PC-9 (cell line): ENCODE measurements around the gene MTPN. TPM values are rescaled to one million over a fixed set of nuclear protein-coding genes. Genes with fewer than 3 reads are reported as not detected.

Source experiments
- BruUV-seq: library from RNA; stranded (reverse); fragments of 400-500 nt; replicated peaks from 2 replicates; lab custom pipeline; 2021; lab: Mats Ljungman, UMichigan
- CTCF ChIA-PET: fragments of 300-600 bp; sonication (Branson Sonifier 250); formaldehyde crosslinking; loops from one replicate; lab custom pipeline; 2022; ENCODE audit warnings: antibody characterized with exemption; lab: Charles Lee
- POLR2A ChIA-PET: fragments of 300-600 bp; sonication (Branson Sonifier 250); formaldehyde crosslinking; loops from one replicate; lab custom pipeline; 2022; ENCODE audit warnings: antibody characterized with exemption; ENCODE audit not compliant: unreplicated experiment; lab: Charles Lee
- DNase-seq, 2 experiments: peaks; one replicate each; pipeline versions ENCODE4 v3.0.0 to v3.0.0-alpha.2; 2015 to 2022; ENCODE audit warnings: mixed read lengths in 1 of 2
- H2AFZ ChIP-seq: fragments of 200-600 bp; sonication (generic); 2 replicates; pipeline ENCODE4 v1.8.1; 2017; ENCODE audit warnings: antibody characterized with exemption
- H3F3A ChIP-seq: fragments of 200-600 bp; sonication (generic); 2 replicates; pipeline ENCODE4 v1.8.1; 2017; ENCODE audit warnings: antibody characterized with exemption, mild to moderate bottlenecking, low read depth; ENCODE audit not compliant: insufficient read depth
- H3K27ac ChIP-seq: fragments of 200-600 bp; sonication (generic); 2 replicates; pipeline ENCODE4 v1.6.1; 2016; ENCODE audit warnings: mixed run types
- H3K27me3 ChIP-seq: fragments of 200-600 bp; sonication (generic); 2 replicates; pipeline ENCODE4 v1.6.1; 2016; ENCODE audit warnings: low read depth, mixed run types; ENCODE audit not compliant: insufficient read depth
- H3K36me3 ChIP-seq: fragments of 200-600 bp; sonication (generic); 2 replicates; pipeline ENCODE4 v1.6.1; 2016; ENCODE audit warnings: low read depth, mixed run types
- H3K4me1 ChIP-seq: fragments of 200-600 bp; sonication (generic); replicated peaks from 2 replicates; pipeline ENCODE4 v1.6.1; 2016; ENCODE audit warnings: mixed run types; ENCODE audit not compliant: insufficient read depth
- H3K4me2 ChIP-seq: fragments of 200-600 bp; sonication (generic); 2 replicates; pipeline ENCODE4 v1.6.1; 2017; ENCODE audit warnings: mixed run types
- H3K4me3 ChIP-seq: fragments of 200-600 bp; sonication (generic); 2 replicates; pipeline ENCODE4 v1.6.1; 2016; ENCODE audit warnings: mixed run types
- H3K79me2 ChIP-seq: fragments of 200-600 bp; sonication (generic); 2 replicates; pipeline ENCODE4 v1.6.1; 2017; ENCODE audit warnings: low read depth, mixed run types
- H3K9me2 ChIP-seq: fragments of 200-600 bp; sonication (generic); 2 replicates; pipeline ENCODE4 v1.8.1; 2017; ENCODE audit warnings: mild to moderate bottlenecking; ENCODE audit not compliant: insufficient read depth
- H3K9me3 ChIP-seq: fragments of 200-600 bp; sonication (generic); 2 replicates; pipeline ENCODE4 v1.8.1; 2016; ENCODE audit warnings: low read depth; ENCODE audit not compliant: insufficient read depth
- H4K20me1 ChIP-seq: fragments of 200-600 bp; sonication (generic); 2 replicates; pipeline ENCODE4 v1.8.1; 2017; ENCODE audit not compliant: insufficient read depth
- CTCF ChIP-seq: fragments of 200-600 bp; sonication (generic); conservative IDR thresholded peaks from 2 replicates; pipeline ENCODE4 v1.6.1; 2017; ENCODE audit warnings: mixed run types, antibody characterized with exemption, mild to moderate bottlenecking, moderate library complexity
- EZH2 ChIP-seq: fragments of 200-600 bp; sonication (generic); IDR thresholded peaks from 2 replicates; pipeline ENCODE4 v1.8.0; 2017; ENCODE audit warnings: antibody characterized with exemption, low read depth
- intact Hi-C: fragments of 100-400 bp; cut with micrococcal nuclease; formaldehyde crosslinking; loops from one replicate; pipeline ENCODE4 v1.10.0; 2022; ENCODE audit not compliant: unreplicated experiment
- total RNA-seq: library from RNA; stranded (reverse); gene quantifications from 2 replicates; pipeline ENCODE4 v1.2.3, GENCODE V29; 2021

The MTPN gene
- total RNA-seq, 1 experiment from 2014 or later = 212 TPM

DNA sequence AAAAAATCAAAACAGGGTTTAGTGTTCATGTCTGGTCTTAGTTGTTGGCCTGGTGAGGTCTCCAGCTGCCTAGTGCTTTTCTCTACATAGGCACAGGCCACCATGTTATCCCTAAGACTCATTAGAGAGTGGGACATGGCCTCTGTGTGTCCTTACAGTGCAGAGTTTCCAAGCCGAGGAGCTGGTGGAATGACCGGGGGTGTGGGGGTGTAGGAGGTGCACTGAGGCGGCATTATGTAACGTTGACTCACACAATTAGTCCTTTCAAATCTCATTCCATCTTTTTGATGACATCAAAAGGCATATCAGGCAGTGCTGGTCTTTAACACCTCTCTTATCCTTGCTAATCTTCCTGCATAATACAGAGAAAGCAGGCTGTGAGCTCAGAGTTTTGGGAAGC lies 71.3 kb downstream of the MTPN start:
- Histone ChIP-seq H3F3A (no peaks in the 10 kb centered on the region), H3K4me3 (no peak overlapping the region), H4K20me1 (no peaks in the 10 kb centered on the region), H3K79me2 (no peaks in the 10 kb centered on the region), H3K9me2 (no peaks in the 10 kb centered on the region), H3K27ac (no peak overlapping the region), H2AFZ (no peak overlapping the region), H3K36me3 (no peaks in the 10 kb centered on the region), H3K4me2 (no peak overlapping the region), H3K27me3 (no peaks in the 10 kb centered on the region), H3K9me3 (no peaks in the 10 kb centered on the region), H3K4me1 (peaks cover 7% of the 10 kb centered on the region; the same call in 1 of the 2 replicates)
- BruUV-seq = no TSS peak
- ChIA-PET CTCF (no interaction called here), POLR2A (no interaction called here)
- TF ChIP-seq CTCF = no peak
- no peak for TF ChIP-seq EZH2
- intact Hi-C loops = no loop called here
- DNase-seq = no peak

DNA sequence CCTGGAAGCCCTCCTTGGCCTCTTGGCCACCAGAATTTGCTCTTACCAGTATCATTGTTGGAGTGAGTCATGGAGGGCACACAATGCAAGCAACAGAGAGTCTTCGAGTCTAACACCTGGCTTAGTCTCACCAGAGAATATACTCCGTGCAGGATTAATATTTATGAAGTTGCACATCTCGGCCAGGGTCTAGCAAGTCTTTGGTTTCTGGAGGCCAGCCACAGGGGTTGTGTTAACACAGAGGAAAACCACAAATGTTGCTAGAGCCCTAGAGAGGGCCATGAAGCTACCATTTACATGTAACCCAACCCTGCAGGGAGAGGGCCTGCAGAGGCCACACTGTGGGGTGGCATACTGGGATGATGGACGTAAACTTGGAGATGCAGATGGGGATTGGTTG lies 71.8 kb downstream of the MTPN start:
- Histone ChIP-seq H3K4me1 (peaks cover 7% of the 10 kb centered on the region; the same call in 1 of the 2 replicates), H3K9me2 (no peaks in the 10 kb centered on the region), H3K9me3 (no peaks in the 10 kb centered on the region), H3K79me2 (no peaks in the 10 kb centered on the region), H4K20me1 (no peaks in the 10 kb centered on the region), H3K27ac (no peak overlapping the region), H2AFZ (no peak overlapping the region), H3K27me3 (no peaks in the 10 kb centered on the region), H3F3A (no peaks in the 10 kb centered on the region), H3K36me3 (no peaks in the 10 kb centered on the region), H3K4me3 (no peak overlapping the region), H3K4me2 (no peak overlapping the region)
- CTCF ChIA-PET = no interaction called here
- no TSS peak for BruUV-seq
- intact Hi-C loops = no loop called here
- no peak for DNase-seq
- TF ChIP-seq EZH2 (no peak), CTCF (no peak)
- POLR2A ChIA-PET = no interaction called here

DNA sequence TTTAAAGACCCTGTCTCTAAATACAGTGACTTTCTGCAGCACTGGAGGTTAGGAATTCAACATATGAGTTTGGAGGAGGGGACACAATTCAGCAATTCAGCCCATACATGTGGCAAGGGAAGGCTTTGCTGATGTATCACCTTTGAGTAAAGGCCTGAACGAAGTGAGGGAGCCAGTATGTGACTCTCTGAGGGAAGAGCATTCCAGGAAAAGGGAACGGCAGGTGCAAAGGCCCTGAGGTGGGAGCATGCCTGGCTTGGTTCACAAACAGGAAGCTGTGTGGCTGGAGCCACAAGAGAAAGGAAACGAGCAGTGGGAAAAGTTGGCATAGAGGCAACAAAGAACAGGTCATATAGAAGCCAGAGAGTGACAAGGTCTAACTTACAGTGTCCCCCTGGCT lies 72.9 kb downstream of the MTPN start:
- no peak for DNase-seq
- Histone ChIP-seq H2AFZ (no peak overlapping the region), H4K20me1 (no peaks in the 10 kb centered on the region), H3K4me1 (peaks cover 5% of the 10 kb centered on the region; the same call in 1 of the 2 replicates), H3K9me3 (no peaks in the 10 kb centered on the region), H3K4me2 (no peak overlapping the region), H3K36me3 (no peaks in the 10 kb centered on the region), H3F3A (no peaks in the 10 kb centered on the region), H3K9me2 (no peaks in the 10 kb centered on the region), H3K27me3 (no peaks in the 10 kb centered on the region), H3K27ac (no peak overlapping the region), H3K4me3 (no peak overlapping the region), H3K79me2 (no peaks in the 10 kb centered on the region)
- intact Hi-C loops = no loop called here
- CTCF ChIA-PET = no interaction called here
- POLR2A ChIA-PET = no interaction called here
- no TSS peak for BruUV-seq
- TF ChIP-seq CTCF (no peak), EZH2 (no peak)
